Lower leg skin (tissue), 3 donors: Measurements from ENCODE around the gene MYMX.

Experiments used
- POLR2A ChIP-seq, 2 donors: fragments of 450-650 bp; IDR thresholded peaks; one replicate each; pipeline ENCODE4 v1.6.1; 2016 to 2017; ENCODE audit warnings: antibody characterized with exemption in 2 of 2, mild to moderate bottlenecking in 1 of 2, moderate library complexity in 1 of 2
- TF ChIP-seq, protein P1 (sequence below), 3 donors: fragments of 450-650 bp; IDR thresholded peaks; one replicate each; pipeline ENCODE4 v1.5.1; 2016; ENCODE audit warnings: antibody characterized with exemption in 3 of 3, mild to moderate bottlenecking in 3 of 3, moderate library complexity in 2 of 3

DNA sequence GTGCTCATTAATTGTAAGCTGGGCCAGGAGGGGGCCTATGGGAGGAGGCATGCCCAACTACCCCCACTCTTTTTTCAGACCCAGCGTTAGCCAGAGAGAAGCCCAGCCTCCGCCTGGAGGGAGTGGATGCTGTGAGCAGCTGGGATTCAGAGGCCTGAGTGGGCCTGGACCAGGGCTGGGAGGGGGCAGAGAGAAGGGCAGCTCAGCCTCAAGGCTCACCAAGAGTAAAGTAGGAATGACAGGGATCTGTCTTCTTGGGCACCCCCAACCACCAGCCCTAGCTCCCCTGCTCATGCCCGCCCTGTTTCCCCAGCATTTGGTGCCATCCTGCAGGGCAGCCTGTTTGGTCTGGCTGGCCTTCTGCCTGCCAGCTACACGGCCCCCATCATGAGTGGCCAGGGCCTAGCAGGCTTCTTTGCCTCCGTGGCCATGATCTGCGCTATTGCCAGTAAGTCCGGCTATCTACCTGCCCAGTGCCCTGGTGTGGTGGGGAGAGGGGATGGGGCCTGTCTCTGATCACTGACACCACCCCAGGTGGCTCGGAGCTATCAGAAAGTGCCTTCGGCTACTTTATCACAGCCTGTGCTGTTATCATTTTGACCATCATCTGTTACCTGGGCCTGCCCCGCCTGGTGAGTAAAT, 13.4 kb downstream of the MYMX start:
- TF ChIP-seq, protein P1, sequence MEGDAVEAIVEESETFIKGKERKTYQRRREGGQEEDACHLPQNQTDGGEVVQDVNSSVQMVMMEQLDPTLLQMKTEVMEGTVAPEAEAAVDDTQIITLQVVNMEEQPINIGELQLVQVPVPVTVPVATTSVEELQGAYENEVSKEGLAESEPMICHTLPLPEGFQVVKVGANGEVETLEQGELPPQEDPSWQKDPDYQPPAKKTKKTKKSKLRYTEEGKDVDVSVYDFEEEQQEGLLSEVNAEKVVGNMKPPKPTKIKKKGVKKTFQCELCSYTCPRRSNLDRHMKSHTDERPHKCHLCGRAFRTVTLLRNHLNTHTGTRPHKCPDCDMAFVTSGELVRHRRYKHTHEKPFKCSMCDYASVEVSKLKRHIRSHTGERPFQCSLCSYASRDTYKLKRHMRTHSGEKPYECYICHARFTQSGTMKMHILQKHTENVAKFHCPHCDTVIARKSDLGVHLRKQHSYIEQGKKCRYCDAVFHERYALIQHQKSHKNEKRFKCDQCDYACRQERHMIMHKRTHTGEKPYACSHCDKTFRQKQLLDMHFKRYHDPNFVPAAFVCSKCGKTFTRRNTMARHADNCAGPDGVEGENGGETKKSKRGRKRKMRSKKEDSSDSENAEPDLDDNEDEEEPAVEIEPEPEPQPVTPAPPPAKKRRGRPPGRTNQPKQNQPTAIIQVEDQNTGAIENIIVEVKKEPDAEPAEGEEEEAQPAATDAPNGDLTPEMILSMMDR (IDR thresholded peaks at IDR 0.05), result no peak
- TF ChIP-seq POLR2A (IDR thresholded peaks at IDR 0.05), result no peak
